GM12872 (cell line): ENCODE results near the gene CGB5.
"Not testable (repeated sequence)": the region's sequence is repeated elsewhere in the genome, so short reads cannot be mapped to it uniquely, and the experiment has no call there.

Experiments
- CTCF ChIP-seq: IDR thresholded peaks from 3 replicates; pipeline ENCODE4 v1.5.1; 2011; ENCODE audit warnings: low read depth, mild to moderate bottlenecking, low read length, moderate library complexity; ENCODE audit not compliant: insufficient read depth

The CGB5 gene

GRCh38 chr19:49031642-49032301 lies 11.9 kb upstream of the CGB5 start, which contains the start of gene CGB2:
TSS of gene CGB2 (plus strand) at chr19:49031890. CDS start at chr19:49032096, 206 bp downstream.
- peak; percentile 50; the same call in 2 of the 3 replicates for TF ChIP-seq CTCF

GRCh38 chr19:49036815-49037214 lies 6.8 kb upstream of the CGB5 start, which contains the start of gene CGB1:
TSS of gene CGB1 (minus strand) at chr19:49036895. CDS start at chr19:49036711, 184 bp downstream.
- TF ChIP-seq CTCF, result peak; percentile 71

GRCh38 chr19:49042177-49042576 lies 1.5 kb upstream of the CGB5 start:
- TF ChIP-seq CTCF, result no peak

GRCh38 chr19:49049011-49049410 lies 5.4 kb downstream of the CGB5 start, which contains the start of gene CGB8:
TSS of gene CGB8 (minus strand) at chr19:49049111. CDS start at chr19:49048739, 372 bp downstream.
- TF ChIP-seq CTCF, result not testable (repeated sequence)

- no peak for TF ChIP-seq CTCF
Observed at GRCh38 chr19:49056101-49056901, 12.7 kb downstream of the CGB5 start.

- TF ChIP-seq CTCF, result no peak
Observed at GRCh38 chr19:49057636-49058234, 14.1 kb downstream of the CGB5 start, which contains the start of gene CGB7. TSS of gene CGB7 (minus strand) at chr19:49057749. CDS start at chr19:49055375, 2,374 bp downstream.

GRCh38 chr19:49058562-49058961 lies 14.9 kb downstream of the CGB5 start:
- TF ChIP-seq CTCF, result no peak
